ENCODE measurements around the gene RNLS.

- TF ChIP-seq POLR2A (IDR thresholded peaks at IDR 0.05): no peak
- TF ChIP-seq, protein P1, sequence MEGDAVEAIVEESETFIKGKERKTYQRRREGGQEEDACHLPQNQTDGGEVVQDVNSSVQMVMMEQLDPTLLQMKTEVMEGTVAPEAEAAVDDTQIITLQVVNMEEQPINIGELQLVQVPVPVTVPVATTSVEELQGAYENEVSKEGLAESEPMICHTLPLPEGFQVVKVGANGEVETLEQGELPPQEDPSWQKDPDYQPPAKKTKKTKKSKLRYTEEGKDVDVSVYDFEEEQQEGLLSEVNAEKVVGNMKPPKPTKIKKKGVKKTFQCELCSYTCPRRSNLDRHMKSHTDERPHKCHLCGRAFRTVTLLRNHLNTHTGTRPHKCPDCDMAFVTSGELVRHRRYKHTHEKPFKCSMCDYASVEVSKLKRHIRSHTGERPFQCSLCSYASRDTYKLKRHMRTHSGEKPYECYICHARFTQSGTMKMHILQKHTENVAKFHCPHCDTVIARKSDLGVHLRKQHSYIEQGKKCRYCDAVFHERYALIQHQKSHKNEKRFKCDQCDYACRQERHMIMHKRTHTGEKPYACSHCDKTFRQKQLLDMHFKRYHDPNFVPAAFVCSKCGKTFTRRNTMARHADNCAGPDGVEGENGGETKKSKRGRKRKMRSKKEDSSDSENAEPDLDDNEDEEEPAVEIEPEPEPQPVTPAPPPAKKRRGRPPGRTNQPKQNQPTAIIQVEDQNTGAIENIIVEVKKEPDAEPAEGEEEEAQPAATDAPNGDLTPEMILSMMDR (IDR thresholded peaks at IDR 0.05): no peak
Measured at GRCh38 chr10:88531392-88532052, 51.6 kb downstream of the RNLS start.

Measured in testis (tissue), 2 donors.